GM12865 (cell line): ENCODE data around the gene PLK5.

Experiments used
- DNase-seq: peaks from one replicate; pipeline ENCODE4 v3.0.0; 2010; ENCODE audit warnings: low read depth
- H3K4me3 ChIP-seq: 2 replicates; pipeline ENCODE4 v1.5.1; 2011; ENCODE audit warnings: mild to moderate bottlenecking, low read depth, low read length, control low read depth
- TF ChIP-seq, protein P1 (sequence below): IDR thresholded peaks from 2 replicates; pipeline ENCODE4 v1.5.1; 2011; ENCODE audit warnings: low read length, control low read depth, low read depth, inconsistent platforms; ENCODE audit not compliant: insufficient read depth; ENCODE audit errors: missing control alignments

Gene PLK5

DNA sequence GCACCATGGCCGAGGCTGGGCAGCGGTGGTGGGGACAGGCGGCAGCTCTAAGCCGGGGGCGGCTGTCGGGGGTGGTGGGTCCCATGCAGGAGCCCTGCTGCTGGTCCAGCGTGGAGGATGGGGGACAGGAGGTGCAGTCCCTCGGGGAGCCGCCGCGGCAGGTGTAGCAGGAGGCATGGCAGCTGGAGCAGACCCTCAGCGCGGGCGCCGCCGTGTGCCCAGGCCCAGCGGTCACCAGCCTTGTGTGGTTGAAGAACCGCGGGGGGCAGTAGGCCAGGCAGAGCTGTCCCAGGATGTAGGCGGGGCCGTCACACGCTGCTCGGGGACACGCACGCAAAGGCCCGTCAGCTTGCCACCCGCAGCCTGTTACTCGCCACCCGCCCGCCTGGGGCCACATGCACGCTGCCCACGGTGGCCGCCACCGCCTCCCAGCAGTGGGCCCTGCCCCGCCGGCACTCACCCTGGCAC is 42.0 kb upstream of the PLK5 start:
- DNase-seq: no peak
- TF ChIP-seq, protein P1, sequence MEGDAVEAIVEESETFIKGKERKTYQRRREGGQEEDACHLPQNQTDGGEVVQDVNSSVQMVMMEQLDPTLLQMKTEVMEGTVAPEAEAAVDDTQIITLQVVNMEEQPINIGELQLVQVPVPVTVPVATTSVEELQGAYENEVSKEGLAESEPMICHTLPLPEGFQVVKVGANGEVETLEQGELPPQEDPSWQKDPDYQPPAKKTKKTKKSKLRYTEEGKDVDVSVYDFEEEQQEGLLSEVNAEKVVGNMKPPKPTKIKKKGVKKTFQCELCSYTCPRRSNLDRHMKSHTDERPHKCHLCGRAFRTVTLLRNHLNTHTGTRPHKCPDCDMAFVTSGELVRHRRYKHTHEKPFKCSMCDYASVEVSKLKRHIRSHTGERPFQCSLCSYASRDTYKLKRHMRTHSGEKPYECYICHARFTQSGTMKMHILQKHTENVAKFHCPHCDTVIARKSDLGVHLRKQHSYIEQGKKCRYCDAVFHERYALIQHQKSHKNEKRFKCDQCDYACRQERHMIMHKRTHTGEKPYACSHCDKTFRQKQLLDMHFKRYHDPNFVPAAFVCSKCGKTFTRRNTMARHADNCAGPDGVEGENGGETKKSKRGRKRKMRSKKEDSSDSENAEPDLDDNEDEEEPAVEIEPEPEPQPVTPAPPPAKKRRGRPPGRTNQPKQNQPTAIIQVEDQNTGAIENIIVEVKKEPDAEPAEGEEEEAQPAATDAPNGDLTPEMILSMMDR: no peak
- H3K4me3 ChIP-seq: no peak overlapping the region

DNA sequence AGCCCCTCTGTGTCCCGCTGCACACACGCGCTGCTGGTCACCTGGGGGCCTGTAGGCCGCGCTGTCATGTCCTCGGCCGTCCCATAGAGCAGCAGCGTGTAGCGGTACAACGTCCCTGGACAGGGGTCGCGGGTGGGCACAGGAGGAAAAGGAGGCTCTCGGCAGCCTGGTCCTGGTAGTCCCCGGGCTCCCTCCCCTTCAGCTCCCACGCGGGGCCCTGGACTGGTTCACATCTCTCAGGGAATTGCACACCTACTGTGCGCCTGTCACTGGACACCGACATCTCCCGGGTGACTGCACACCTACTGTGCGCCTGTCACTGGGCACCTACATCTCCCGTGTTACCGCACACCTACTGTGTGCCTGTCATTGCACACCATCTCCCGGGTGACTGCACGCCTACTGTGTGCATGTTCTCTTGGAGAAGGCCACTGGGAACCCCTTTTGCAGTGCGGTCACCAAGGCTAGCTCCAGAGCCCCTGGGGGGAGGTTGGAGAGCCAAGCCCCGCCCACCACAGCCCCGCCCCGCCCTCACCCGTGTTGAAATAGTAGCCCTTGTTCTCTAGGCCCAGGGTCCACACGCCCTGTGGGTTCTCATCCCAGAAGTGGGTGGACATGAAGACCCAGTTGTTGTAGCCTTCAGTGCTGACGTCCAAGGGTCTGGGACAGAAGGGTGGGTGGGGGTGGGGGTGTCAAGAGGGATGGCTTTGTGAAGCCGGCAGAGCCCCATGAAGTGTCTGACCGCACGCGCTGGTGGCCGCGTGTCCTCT is 41.3 kb upstream of the PLK5 start:
- no peak overlapping the region for H3K4me3 ChIP-seq
- TF ChIP-seq, protein P1: no peak
- no peak for DNase-seq

DNA sequence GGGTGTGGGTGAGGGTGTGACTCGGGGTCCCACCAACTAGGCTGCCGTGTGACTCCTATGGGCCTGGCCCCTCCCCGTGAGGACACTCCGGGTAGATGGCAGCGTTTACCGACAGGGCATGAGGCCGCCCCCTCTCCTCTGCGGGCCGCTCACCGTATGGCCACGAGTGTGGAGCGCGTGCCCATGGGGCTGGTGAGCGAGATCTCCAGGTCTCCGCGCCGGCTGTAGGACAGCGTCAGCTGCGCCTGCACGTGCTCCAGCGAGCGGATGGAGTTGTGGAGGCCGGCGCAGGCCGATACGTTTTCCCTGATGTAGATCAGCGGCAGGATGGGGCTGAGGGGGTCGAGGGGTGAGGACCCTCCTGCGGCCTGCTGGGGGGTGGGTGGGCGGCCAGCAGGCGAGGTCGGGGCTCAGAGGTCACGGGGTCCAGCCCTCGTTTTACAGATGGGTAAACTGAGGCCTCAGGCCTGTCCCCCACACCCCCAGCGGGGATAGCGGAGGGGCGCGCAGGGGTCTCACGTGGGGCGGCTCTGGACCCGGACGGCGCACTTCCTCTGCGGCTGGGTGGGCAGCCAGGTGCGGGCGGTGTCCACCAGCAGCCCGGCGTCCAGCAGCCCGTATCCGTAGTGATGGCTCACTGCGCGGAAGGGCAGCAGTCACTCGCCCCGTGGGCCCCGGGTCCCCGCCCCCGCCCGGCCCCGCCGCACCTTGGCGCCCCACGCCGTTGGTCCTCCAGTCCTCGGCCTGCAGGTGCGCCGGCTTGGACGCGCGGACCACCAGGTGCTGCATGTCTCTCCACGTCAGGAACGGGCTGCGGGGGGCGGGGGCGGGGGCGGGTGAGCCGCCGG is 40.5 kb upstream of the PLK5 start:
- no peak overlapping the region for H3K4me3 ChIP-seq
- DNase-seq: no peak
- TF ChIP-seq, protein P1: no peak

DNA sequence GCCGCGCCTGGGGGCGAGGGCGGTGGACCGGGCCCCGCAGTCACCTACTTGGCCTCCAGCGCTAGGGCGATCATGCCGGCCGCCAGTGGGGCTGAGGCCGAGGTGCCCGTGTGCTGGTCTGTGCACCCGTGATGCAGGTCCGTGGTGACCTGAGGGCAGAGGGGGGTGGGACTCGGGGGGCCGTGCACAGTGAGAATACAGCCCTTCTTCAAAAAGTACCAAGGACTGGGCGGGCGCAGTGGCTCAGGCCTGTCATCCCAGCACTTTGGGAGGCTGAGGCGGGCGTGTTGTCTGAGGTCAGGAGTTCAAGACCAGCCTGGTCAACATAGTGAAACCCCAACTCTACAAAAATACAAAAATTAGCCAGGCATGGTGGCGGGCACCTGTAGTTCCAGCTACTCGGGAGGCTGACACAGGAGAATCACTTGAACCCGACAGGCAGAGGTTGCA is 39.9 kb upstream of the PLK5 start:
- no peak for DNase-seq
- H3K4me3 ChIP-seq: no peak overlapping the region
- TF ChIP-seq, protein P1: no peak

DNA sequence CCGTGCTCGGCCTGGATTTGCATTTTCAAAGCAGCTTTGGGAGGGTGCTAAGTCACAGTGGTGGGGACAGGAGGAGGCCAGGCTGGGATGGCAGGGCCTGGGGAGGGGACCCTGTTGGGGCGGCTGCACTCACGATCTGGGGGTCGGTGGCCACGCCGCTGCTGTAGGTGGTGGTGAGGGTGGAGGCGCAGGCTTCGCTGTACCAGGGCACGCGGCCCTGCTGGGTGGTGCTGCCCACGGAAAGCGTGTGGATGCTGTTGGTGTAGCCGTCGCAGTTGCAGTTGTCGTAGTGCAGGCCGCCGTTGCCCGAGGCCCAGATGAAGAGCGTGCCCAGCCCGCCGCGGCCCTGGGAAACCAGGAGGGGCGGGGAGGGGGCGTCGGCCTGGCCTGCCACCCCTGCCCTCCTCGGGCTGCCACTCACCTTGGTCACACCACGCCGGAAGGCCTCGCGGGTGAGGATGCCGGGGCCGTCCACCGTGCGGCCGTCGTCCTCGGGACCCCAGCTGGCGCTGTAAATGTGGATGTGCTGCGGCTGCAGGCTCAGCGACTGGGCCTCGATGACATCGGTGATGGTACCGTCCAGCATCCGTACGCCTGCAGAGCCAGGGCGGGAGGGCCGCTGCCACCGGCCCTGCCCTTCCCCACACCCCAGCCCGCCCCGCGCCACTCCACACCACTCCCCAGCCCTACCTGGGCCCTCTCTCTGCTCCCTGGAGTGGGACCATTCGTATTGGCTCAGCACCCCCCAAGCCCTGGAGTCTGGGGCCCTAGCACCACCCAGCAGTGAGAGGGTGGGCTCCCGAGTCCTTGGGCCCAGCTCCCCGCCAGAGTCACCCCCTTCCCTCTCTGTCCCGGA is 36.9 kb upstream of the PLK5 start:
- TF ChIP-seq, protein P1: no peak
- no peak overlapping the region for H3K4me3 ChIP-seq
- no peak for DNase-seq

DNA sequence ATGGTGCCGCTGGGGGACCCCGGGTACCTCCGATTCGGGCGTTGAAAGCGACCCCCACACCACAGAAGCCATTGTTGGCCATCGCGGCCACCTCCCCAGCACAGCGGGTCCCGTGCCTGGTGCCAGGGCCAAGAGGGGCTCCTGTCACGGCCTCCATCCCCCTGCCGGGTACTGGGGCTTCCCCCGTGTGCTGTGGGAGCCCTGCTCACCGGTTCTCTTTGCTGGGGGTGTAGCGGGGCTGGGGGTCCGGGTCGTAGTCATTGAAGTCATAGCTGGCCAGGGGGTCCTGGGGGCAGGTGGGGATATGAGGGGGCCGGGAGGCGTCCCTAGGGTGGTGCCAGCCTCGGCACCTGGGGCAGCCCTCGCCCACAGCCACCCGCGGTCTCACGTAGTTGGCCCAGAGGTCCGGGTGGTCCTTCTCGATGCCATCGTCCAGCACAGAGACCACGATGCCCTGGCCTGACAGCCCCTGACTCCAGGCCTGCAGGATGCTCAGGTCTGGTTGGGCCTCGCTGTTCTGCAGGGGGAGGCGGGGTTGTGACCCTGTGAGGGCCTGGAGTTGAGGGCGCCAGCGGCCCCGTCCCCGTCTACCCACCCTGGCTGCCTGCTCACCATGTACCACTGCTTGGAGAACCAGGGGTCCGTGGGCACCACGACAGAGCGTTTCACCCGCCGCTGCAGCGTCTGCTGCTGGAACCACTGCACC is 36.1 kb upstream of the PLK5 start:
- no peak for DNase-seq
- TF ChIP-seq, protein P1: no peak
- H3K4me3 ChIP-seq: no peak overlapping the region
